CD4-positive, alpha-beta T cell treated with Interleukin-12 subunit alpha and Interleukin-12 subunit beta, for 1 hour (primary cell): Measurements from ENCODE around the gene SLC44A2.

Experiments used
- DNase-seq: peaks from one replicate; pipeline ENCODE4 v3.0.0-alpha.2; 2020

Gene SLC44A2

GRCh38 chr19:10617409-10618121 is 7.8 kb upstream of the SLC44A2 start:
- no peak for DNase-seq

- no peak for DNase-seq
Measured at GRCh38 chr19:10618846-10619245, 6.5 kb upstream of the SLC44A2 start.

GRCh38 chr19:10620786-10621185 is 4.6 kb upstream of the SLC44A2 start:
- no peak for DNase-seq

- no peak for DNase-seq
Measured at GRCh38 chr19:10621966-10622365, 3.4 kb upstream of the SLC44A2 start.

- DNase-seq, result no peak
Measured at GRCh38 chr19:10624585-10624984, 768 bp upstream of the SLC44A2 start.

- no peak for DNase-seq
Measured at GRCh38 chr19:10625762-10626138, 397 bp downstream of the SLC44A2 start.

GRCh38 chr19:10631874-10632273 is 6.5 kb downstream of the SLC44A2 start:
- DNase-seq, result no peak

- DNase-seq, result no peak
Measured at GRCh38 chr19:10634430-10634829, 9.1 kb downstream of the SLC44A2 start.

- DNase-seq, result no peak
Measured at GRCh38 chr19:10634963-10635362, 9.6 kb downstream of the SLC44A2 start.

GRCh38 chr19:10636304-10636972 is 11.1 kb downstream of the SLC44A2 start:
- no peak for DNase-seq

GRCh38 chr19:10637894-10638293 is 12.5 kb downstream of the SLC44A2 start:
- DNase-seq, result no peak

GRCh38 chr19:10639836-10640235 is 14.5 kb downstream of the SLC44A2 start:
- no peak for DNase-seq

- DNase-seq, result no peak
Measured at GRCh38 chr19:10640361-10640760, 15.0 kb downstream of the SLC44A2 start.

GRCh38 chr19:10641248-10641647 is 15.9 kb downstream of the SLC44A2 start:
- no peak for DNase-seq

- no peak for DNase-seq
Measured at GRCh38 chr19:10642473-10643171, 17.3 kb downstream of the SLC44A2 start.

- DNase-seq, result no peak
Measured at GRCh38 chr19:10643172-10643967, 18.0 kb downstream of the SLC44A2 start.

GRCh38 chr19:10643968-10644259 is 18.6 kb downstream of the SLC44A2 start:
- no peak for DNase-seq

- DNase-seq, result peak; percentile 85
Measured at GRCh38 chr19:10644260-10645007, 19.1 kb downstream of the SLC44A2 start.

- no peak for DNase-seq
Measured at GRCh38 chr19:10646456-10647159, 21.3 kb downstream of the SLC44A2 start.

- DNase-seq, result no peak
Measured at GRCh38 chr19:10648360-10648759, 23.0 kb downstream of the SLC44A2 start.

- DNase-seq, result no peak
Measured at GRCh38 chr19:10651851-10652250, 26.5 kb downstream of the SLC44A2 start.

GRCh38 chr19:10653482-10653731 is 28.1 kb downstream of the SLC44A2 start:
- no peak for DNase-seq
